PC-9 (cell line): ENCODE data around the gene GNL3. TPM values are rescaled to one million over a fixed set of nuclear protein-coding genes. Genes with fewer than 3 reads are reported as not detected.

ENCODE experiments used
- BruUV-seq: library from RNA; stranded (reverse); fragments of 400-500 nt; replicated peaks from 2 replicates; lab custom pipeline; 2021; lab: Mats Ljungman, UMichigan
- CTCF ChIA-PET: fragments of 300-600 bp; sonication (Branson Sonifier 250); formaldehyde crosslinking; loops from one replicate; lab custom pipeline; 2022; ENCODE audit warnings: antibody characterized with exemption; lab: Charles Lee
- POLR2A ChIA-PET: fragments of 300-600 bp; sonication (Branson Sonifier 250); formaldehyde crosslinking; loops from one replicate; lab custom pipeline; 2022; ENCODE audit warnings: antibody characterized with exemption; ENCODE audit not compliant: unreplicated experiment; lab: Charles Lee
- DNase-seq, 2 experiments: peaks; one replicate each; pipeline versions ENCODE4 v3.0.0 to v3.0.0-alpha.2; 2015 to 2022; ENCODE audit warnings: mixed read lengths in 1 of 2
- H2AFZ ChIP-seq: fragments of 200-600 bp; sonication (generic); 2 replicates; pipeline ENCODE4 v1.8.1; 2017; ENCODE audit warnings: antibody characterized with exemption
- H3F3A ChIP-seq: fragments of 200-600 bp; sonication (generic); 2 replicates; pipeline ENCODE4 v1.8.1; 2017; ENCODE audit warnings: antibody characterized with exemption, mild to moderate bottlenecking, low read depth; ENCODE audit not compliant: insufficient read depth
- H3K27ac ChIP-seq: fragments of 200-600 bp; sonication (generic); 2 replicates; pipeline ENCODE4 v1.6.1; 2016; ENCODE audit warnings: mixed run types
- H3K27me3 ChIP-seq: fragments of 200-600 bp; sonication (generic); 2 replicates; pipeline ENCODE4 v1.6.1; 2016; ENCODE audit warnings: low read depth, mixed run types; ENCODE audit not compliant: insufficient read depth
- H3K36me3 ChIP-seq: fragments of 200-600 bp; sonication (generic); 2 replicates; pipeline ENCODE4 v1.6.1; 2016; ENCODE audit warnings: low read depth, mixed run types
- H3K4me1 ChIP-seq: fragments of 200-600 bp; sonication (generic); replicated peaks from 2 replicates; pipeline ENCODE4 v1.6.1; 2016; ENCODE audit warnings: mixed run types; ENCODE audit not compliant: insufficient read depth
- H3K4me2 ChIP-seq: fragments of 200-600 bp; sonication (generic); 2 replicates; pipeline ENCODE4 v1.6.1; 2017; ENCODE audit warnings: mixed run types
- H3K4me3 ChIP-seq: fragments of 200-600 bp; sonication (generic); 2 replicates; pipeline ENCODE4 v1.6.1; 2016; ENCODE audit warnings: mixed run types
- H3K79me2 ChIP-seq: fragments of 200-600 bp; sonication (generic); 2 replicates; pipeline ENCODE4 v1.6.1; 2017; ENCODE audit warnings: low read depth, mixed run types
- H3K9me2 ChIP-seq: fragments of 200-600 bp; sonication (generic); 2 replicates; pipeline ENCODE4 v1.8.1; 2017; ENCODE audit warnings: mild to moderate bottlenecking; ENCODE audit not compliant: insufficient read depth
- H3K9me3 ChIP-seq: fragments of 200-600 bp; sonication (generic); 2 replicates; pipeline ENCODE4 v1.8.1; 2016; ENCODE audit warnings: low read depth; ENCODE audit not compliant: insufficient read depth
- H4K20me1 ChIP-seq: fragments of 200-600 bp; sonication (generic); 2 replicates; pipeline ENCODE4 v1.8.1; 2017; ENCODE audit not compliant: insufficient read depth
- EZH2 ChIP-seq: fragments of 200-600 bp; sonication (generic); IDR thresholded peaks from 2 replicates; pipeline ENCODE4 v1.8.0; 2017; ENCODE audit warnings: antibody characterized with exemption, low read depth
- intact Hi-C: fragments of 100-400 bp; cut with micrococcal nuclease; formaldehyde crosslinking; loops from one replicate; pipeline ENCODE4 v1.10.0; 2022; ENCODE audit not compliant: unreplicated experiment
- total RNA-seq: library from RNA; stranded (reverse); gene quantifications from 2 replicates; pipeline ENCODE4 v1.2.3, GENCODE V29; 2021
- TF ChIP-seq, protein P1 (sequence below): fragments of 200-600 bp; sonication (generic); conservative IDR thresholded peaks from 2 replicates; pipeline ENCODE4 v1.6.1; 2017; ENCODE audit warnings: mixed run types, antibody characterized with exemption, mild to moderate bottlenecking, moderate library complexity

GNL3 gene
- total RNA-seq, 1 experiment from 2014 or later: 82.3 TPM

DNA sequence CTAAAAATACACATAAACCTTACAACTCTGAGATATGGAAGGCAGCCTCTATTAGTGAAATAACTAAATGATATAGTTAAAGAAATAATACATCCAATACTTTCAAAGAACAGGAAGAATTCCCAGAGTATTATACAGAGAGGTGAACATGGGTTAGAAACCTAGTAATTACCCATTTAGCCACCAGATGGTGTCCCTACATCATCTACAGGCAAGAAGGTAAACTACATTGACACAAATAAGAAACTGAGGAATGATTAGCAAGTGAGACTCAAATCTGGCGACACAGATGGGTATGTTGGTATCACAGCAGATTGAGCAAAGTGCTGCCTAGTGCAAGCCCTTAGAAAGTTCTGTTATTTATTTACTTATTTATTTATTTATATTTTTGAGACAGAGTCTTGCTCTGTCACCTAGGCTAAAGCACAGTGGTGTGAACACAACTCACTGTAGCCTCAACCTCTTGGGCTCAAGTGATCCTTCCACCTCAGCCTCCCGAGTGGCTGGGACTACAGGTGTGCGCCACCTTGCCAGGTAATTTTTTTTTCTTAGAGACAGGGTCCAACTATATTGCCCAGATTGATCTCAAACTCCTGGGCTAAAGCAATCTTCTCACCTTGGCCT lies 56.7 kb downstream of the GNL3 start:
- CTCF ChIA-PET: no interaction called here
- H3K4me2 ChIP-seq: no peak overlapping the region
- H3K79me2 ChIP-seq: no peaks in the 10 kb centered on the region
- H3K4me1 ChIP-seq: no peaks in the 10 kb centered on the region
- no peaks in the 10 kb centered on the region for H3F3A ChIP-seq
- BruUV-seq: TSS peak; percentile 22
- no peak overlapping the region for H3K27ac ChIP-seq
- H3K27me3 ChIP-seq: no peaks in the 10 kb centered on the region
- H3K9me3 ChIP-seq: no peaks in the 10 kb centered on the region
- TF ChIP-seq, protein P1, sequence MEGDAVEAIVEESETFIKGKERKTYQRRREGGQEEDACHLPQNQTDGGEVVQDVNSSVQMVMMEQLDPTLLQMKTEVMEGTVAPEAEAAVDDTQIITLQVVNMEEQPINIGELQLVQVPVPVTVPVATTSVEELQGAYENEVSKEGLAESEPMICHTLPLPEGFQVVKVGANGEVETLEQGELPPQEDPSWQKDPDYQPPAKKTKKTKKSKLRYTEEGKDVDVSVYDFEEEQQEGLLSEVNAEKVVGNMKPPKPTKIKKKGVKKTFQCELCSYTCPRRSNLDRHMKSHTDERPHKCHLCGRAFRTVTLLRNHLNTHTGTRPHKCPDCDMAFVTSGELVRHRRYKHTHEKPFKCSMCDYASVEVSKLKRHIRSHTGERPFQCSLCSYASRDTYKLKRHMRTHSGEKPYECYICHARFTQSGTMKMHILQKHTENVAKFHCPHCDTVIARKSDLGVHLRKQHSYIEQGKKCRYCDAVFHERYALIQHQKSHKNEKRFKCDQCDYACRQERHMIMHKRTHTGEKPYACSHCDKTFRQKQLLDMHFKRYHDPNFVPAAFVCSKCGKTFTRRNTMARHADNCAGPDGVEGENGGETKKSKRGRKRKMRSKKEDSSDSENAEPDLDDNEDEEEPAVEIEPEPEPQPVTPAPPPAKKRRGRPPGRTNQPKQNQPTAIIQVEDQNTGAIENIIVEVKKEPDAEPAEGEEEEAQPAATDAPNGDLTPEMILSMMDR: peak; percentile 64
- no peak for TF ChIP-seq EZH2
- H3K4me3 ChIP-seq: no peak overlapping the region
- no peaks in the 10 kb centered on the region for H3K9me2 ChIP-seq
- H2AFZ ChIP-seq: no peak overlapping the region
- intact Hi-C loops: loop anchor here (1.0 to 5.0 kb wide), 2 partner anchors 190 to 330 kb away; no protein-coding TSS in a partner anchor
- no peaks in the 10 kb centered on the region for H4K20me1 ChIP-seq
- POLR2A ChIA-PET: no interaction called here
- peak in 1 of 2 experiments; percentile 0 for DNase-seq
- H3K36me3 ChIP-seq: no peaks in the 10 kb centered on the region

DNA sequence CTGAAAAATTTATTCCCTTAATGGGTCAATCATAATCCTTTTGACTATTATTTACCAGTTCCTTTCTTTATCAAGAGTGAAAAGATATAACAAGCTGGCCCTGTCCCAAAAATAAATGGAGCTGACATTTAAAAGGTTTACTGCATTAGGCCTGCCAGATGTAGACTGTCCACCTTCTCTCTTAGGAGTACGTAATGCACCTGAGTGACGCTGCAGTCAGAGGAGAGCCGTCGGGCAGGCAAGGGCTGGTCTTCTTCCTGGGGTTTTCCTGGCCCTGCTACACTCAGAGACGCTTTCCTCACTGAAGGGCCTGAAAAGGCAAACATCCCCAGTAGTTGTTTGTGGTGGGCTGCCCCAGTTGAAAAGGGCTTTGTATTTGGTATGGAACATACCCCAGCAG lies 57.3 kb downstream of the GNL3 start:
- intact Hi-C loops: loop anchor here (5.0 kb wide), 1 partner anchor 189 kb away; no protein-coding TSS in a partner anchor

DNA sequence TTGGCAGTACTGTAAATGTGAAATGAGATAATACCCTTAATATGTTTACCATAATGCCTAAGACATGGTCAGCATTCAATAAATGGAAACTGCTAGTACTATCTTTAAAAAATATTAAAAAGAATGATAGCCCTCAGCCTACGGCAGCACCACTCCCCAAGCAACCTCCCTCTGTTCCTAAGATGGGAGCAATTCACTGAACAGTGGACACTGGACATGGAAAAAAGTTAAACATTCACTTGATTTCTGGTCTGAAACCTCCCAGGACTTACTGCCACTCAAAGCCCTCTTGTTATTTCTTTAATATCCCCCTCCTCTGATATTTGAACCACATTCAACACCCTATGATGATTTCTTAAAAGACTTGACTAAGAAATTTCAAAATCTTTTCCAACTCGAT lies 57.9 kb downstream of the GNL3 start:
- no peaks in the 10 kb centered on the region for H4K20me1 ChIP-seq
- no peaks in the 10 kb centered on the region for H3K36me3 ChIP-seq
- no peak overlapping the region for H3K4me3 ChIP-seq
- ChIA-PET CTCF (interaction anchor here (0.6 kb wide), 1 partner anchor 16 kb away, joined by 4 read pairs; no protein-coding TSS in a partner anchor), POLR2A (no interaction called here)
- no peaks in the 10 kb centered on the region for H3K9me3 ChIP-seq
- no peak overlapping the region for H3K4me2 ChIP-seq
- no peaks in the 10 kb centered on the region for H3F3A ChIP-seq
- TF ChIP-seq, protein P1: no peak
- TF ChIP-seq EZH2: no peak
- no peaks in the 10 kb centered on the region for H3K79me2 ChIP-seq
- no peaks in the 10 kb centered on the region for H3K9me2 ChIP-seq
- no peaks in the 10 kb centered on the region for H3K4me1 ChIP-seq
- DNase-seq: no peak
- no peaks in the 10 kb centered on the region for H3K27me3 ChIP-seq
- BruUV-seq: no TSS peak
- no peak overlapping the region for H2AFZ ChIP-seq
- intact Hi-C loops: loop anchor here (5.0 kb wide), 1 partner anchor 189 kb away; no protein-coding TSS in a partner anchor
- no peak overlapping the region for H3K27ac ChIP-seq

More for the DNA sequence above, 57.3 kb downstream of the GNL3 start:
- H3K36me3 ChIP-seq: no peaks in the 10 kb centered on the region
- H4K20me1 ChIP-seq: no peaks in the 10 kb centered on the region
- no peaks in the 10 kb centered on the region for H3K27me3 ChIP-seq
- no peaks in the 10 kb centered on the region for H3K4me1 ChIP-seq
- no peaks in the 10 kb centered on the region for H3K79me2 ChIP-seq
- no TSS peak for BruUV-seq
- H2AFZ ChIP-seq: no peak overlapping the region
- H3K4me3 ChIP-seq: no peak overlapping the region
- CTCF ChIA-PET: interaction anchor here (0.6 kb wide), 1 partner anchor 16 kb away, joined by 4 read pairs; no protein-coding TSS in a partner anchor
- no peak overlapping the region for H3K27ac ChIP-seq
- TF ChIP-seq EZH2: no peak
- TF ChIP-seq, protein P1: no peak
- H3K9me2 ChIP-seq: no peaks in the 10 kb centered on the region
- H3K4me2 ChIP-seq: no peak overlapping the region
- no peaks in the 10 kb centered on the region for H3K9me3 ChIP-seq
- POLR2A ChIA-PET: no interaction called here
- H3F3A ChIP-seq: no peaks in the 10 kb centered on the region
- no peak for DNase-seq

Other genes starting within 250 kb of the GNL3 start
- 1.3 and 1.4 TPM in 2 replicates for gene SEMA3G, start 240.9 kb upstream of the GNL3 start, total RNA-seq
- 8.3 and 8.4 TPM in 2 replicates for gene TNNC1, start 232.0 kb upstream of the GNL3 start, total RNA-seq
- 66.1 and 68.0 TPM in 2 replicates for gene NISCH, start 230.4 kb upstream of the GNL3 start, total RNA-seq
- 0.04 TPM in 1 of 2 replicates, not detected in the other for gene STAB1, start 190.7 kb upstream of the GNL3 start, total RNA-seq
- 172 and 215 TPM in 2 replicates for gene NT5DC2, start 152.2 kb upstream of the GNL3 start, total RNA-seq
- 13.3 and 16.5 TPM in 2 replicates for gene UQCC5, start 149.4 kb upstream of the GNL3 start, total RNA-seq
- gene PBRM1, start 119 bp upstream of the GNL3 start, total RNA-seq: 35.2 and 42.8 TPM in 2 replicates
- gene GLT8D1, start 19.8 kb downstream of the GNL3 start, total RNA-seq: 42.1 and 48.6 TPM in 2 replicates
- 91.9 and 104 TPM in 2 replicates for gene SPCS1, start 20.1 kb downstream of the GNL3 start, total RNA-seq
- 26.3 and 36.5 TPM in 2 replicates for gene NEK4, start 84.9 kb downstream of the GNL3 start, total RNA-seq
- not detected in 2 replicates for gene ITIH1, start 91.6 kb downstream of the GNL3 start, total RNA-seq
- not detected in 2 replicates for gene ITIH3, start 108.8 kb downstream of the GNL3 start, total RNA-seq
- gene ITIH4, start 144.6 kb downstream of the GNL3 start, total RNA-seq: 2.5 and 3.2 TPM in 2 replicates
- 1.8 TPM in 1 of 2 replicates, not detected in the other for gene MUSTN1, start 149.0 kb downstream of the GNL3 start, total RNA-seq
- gene STIMATE, start 211.5 kb downstream of the GNL3 start, total RNA-seq: 16.8 and 19.7 TPM in 2 replicates